HG03045 (cell line): ENCODE measurements around the gene EIF5A.

ENCODE experiments used
- ATAC-seq: cut with Tn5 transposase; IDR thresholded peaks from one replicate; pipeline ENCODE4 v1.9.1; 2021; ENCODE audit warnings: mild to moderate bottlenecking, moderate library complexity; ENCODE audit not compliant: unreplicated experiment

EIF5A gene

DNA sequence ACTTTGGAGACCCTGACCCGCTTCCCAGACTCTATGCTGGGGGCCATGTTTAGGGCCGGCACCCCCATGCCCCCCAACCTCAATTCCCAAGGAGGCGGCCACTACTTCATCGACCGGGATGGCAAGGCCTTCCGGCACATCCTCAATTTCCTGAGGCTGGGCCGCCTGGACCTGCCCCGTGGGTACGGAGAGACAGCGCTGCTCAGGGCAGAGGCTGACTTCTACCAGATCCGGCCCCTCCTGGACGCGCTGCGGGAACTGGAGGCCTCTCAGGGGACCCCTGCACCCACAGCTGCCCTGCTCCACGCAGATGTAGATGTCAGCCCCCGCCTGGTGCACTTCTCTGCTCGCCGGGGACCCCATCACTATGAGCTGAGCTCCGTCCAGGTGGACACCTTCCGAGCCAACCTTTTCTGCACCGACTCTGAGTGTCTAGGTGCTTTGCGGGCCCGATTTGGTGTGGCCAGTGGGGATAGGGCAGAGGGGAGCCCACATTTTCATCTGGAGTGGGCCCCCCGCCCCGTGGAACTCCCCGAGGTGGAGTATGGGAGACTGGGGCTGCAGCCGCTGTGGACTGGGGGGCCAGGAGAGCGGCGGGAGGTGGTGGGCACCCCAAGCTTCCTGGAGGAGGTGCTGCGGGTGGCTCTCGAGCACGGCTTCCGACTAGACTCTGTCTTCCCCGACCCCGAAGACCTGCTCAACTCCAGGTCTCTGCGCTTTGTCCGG is 45.6 kb downstream of the EIF5A start:
- ATAC-seq = no peak

DNA sequence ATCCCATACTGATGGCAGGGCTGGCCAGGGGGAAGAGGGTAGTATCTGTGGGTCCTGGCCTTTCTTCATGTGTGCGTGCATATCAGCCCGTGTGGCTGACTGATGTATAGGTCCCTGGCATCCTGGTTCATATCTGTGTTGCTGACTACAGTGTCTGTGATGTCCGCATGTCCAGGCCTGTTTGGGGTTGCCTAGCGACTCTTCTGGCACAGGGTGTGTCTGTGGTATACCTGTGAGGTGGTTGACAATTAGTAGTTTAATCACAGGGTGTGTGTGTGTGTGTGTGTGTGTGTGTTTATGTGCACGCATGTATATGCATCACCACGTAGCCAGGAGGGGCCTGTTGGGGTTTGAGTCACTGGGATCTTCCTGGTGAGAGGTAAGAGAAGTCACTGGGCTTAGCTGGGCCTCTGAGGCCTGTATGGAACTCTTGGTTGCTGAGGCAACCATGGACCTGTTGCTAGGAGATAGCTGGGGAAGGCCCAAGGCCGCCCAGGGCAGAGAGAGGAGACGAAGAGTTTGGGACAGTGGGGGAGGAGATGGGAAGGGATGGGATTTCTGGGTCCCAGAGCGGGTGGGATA is 46.9 kb downstream of the EIF5A start:
- no peak for ATAC-seq

DNA sequence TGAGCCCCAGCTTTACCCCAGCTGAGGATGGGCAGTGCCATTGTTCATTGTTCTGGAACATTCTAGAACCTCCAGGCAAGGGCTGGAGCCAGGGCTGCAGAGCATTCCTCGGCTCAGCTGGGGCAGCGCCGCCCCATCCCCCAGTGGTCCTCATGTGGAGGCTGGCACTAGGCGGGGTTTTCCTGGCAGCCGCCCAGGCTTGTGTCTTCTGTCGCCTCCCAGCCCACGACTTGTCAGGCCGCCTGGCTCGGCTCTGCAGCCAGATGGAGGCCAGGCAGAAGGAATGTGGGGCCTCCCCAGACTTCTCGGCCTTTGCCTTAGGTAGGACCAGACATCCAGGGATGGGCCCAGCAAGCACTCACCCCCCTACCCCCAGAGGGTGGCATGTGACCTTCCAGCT is 47.6 kb downstream of the EIF5A start, which contains the start of gene TMEM95:
TMEM95 (plus strand) TSS at position 104 of the 400 bp plus-strand sequence; CDS start at position 153, 49 bp downstream.
- ATAC-seq = no peak

DNA sequence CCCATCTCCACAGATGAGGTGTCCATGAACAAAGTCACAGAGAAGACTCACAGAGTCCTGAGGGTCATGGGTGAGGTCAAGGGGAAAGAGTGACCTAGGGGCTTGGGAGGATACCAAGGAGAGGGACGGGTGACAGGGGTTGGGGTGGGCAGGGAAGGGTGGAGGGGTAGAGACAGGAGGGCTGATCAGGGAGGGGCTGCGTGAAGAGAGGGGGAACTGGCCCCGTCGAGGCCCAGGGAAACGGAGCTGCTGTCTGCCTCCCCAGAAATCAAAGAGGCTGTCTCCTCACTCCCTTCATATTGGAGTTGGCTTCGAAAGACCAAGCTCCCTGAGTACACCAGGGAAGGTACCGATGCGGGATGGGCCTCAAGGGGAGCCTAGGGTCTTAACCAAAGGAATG is 48.1 kb downstream of the EIF5A start:
- no peak for ATAC-seq

GRCh38 chr17:7356072-7356549 is 48.7 kb downstream of the EIF5A start:
- no peak for ATAC-seq

- no peak for ATAC-seq
These were observed 49.3 kb downstream of the EIF5A start for GRCh38 chr17:7356756-7357155.

DNA sequence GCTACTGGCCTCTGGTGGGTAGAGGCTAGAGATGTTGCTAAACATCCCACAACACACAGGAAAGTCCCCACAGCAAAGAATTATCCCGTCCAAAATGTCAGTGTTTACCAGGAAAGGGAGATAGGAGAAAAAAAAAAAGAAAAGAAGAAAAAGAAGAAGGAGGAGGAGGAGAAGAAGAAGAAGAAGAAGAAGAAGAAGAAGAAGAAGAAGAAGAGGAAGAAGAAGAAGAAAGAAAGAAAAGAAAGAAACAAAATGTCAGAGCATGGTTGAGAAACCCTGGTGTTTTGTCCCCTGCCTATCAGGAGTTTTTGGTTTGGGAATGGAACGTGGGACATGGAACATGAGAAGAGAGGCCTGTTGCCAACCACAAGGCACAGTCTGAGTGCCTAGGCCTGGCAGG is 50.0 kb downstream of the EIF5A start:
- no peak for ATAC-seq

DNA sequence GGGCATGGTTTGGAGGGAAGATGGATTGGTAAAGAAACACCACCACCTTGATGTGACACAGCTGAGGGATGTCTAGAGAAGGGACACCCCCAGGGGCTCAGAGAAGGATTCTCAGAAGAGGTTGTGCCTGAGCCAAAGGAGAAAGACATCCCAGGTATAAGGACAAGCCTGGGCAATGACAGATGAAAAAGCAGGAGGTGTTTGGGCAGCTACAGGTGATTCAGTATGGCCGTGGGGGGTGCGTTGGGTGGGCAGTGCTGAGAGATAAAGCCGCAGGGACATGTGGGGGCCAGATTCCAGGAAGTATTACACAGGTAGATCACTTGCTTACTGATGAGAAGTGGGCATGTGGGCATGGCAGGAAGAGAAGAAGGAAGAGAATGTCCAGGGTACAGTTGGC is 54.5 kb downstream of the EIF5A start:
- no peak for ATAC-seq
